Measurements from ENCODE around the gene NSUN4.
"Not testable (repeated sequence)": the region's sequence is repeated elsewhere in the genome, so short reads cannot be mapped to it uniquely, and the experiment has no call there.

The NSUN4 gene

GRCh38 chr1:46325285-46326076, 15.1 kb upstream of the NSUN4 start:
- not testable (repeated sequence) for DNase-seq, ATAC-seq

- not testable (repeated sequence) for DNase-seq, ATAC-seq
Measured at GRCh38 chr1:46328182-46328581, 12.4 kb upstream of the NSUN4 start.

- ATAC-seq, DNase-seq: not testable (repeated sequence)
Measured at GRCh38 chr1:46329807-46330206, 10.8 kb upstream of the NSUN4 start.

GRCh38 chr1:46330381-46330780, 10.2 kb upstream of the NSUN4 start:
- DNase-seq, ATAC-seq: not testable (repeated sequence)

- not testable (repeated sequence) for ATAC-seq, DNase-seq
Measured at GRCh38 chr1:46331786-46332540, 8.6 kb upstream of the NSUN4 start.

- peak; percentile 32 for ATAC-seq
Measured at GRCh38 chr1:46333300-46334029, 7.1 kb upstream of the NSUN4 start.

GRCh38 chr1:46334030-46334384, 6.6 kb upstream of the NSUN4 start:
- no peak for DNase-seq
- no peak for ATAC-seq

More at GRCh38 chr1:46333300-46334029, 7.1 kb upstream of the NSUN4 start:
- no peak for DNase-seq

- ATAC-seq = no peak
Measured at GRCh38 chr1:46335081-46335480, 5.5 kb upstream of the NSUN4 start.

GRCh38 chr1:46337409-46337808, 3.2 kb upstream of the NSUN4 start:
- DNase-seq, ATAC-seq: not testable (repeated sequence)

More at GRCh38 chr1:46335081-46335480, 5.5 kb upstream of the NSUN4 start:
- DNase-seq = no peak

GRCh38 chr1:46341222-46342083, 846 bp downstream of the NSUN4 start:
- ATAC-seq (no peak), DNase-seq (no peak)

- ATAC-seq = no peak
- peak; percentile 23 for DNase-seq
Measured at GRCh38 chr1:46342084-46342656, 1.6 kb downstream of the NSUN4 start.

GRCh38 chr1:46342677-46343350, 2.2 kb downstream of the NSUN4 start:
- no peak for ATAC-seq
- DNase-seq = no peak

- no peak for DNase-seq
- no peak for ATAC-seq
Measured at GRCh38 chr1:46343351-46343695, 2.7 kb downstream of the NSUN4 start.

GRCh38 chr1:46343705-46344104, 3.1 kb downstream of the NSUN4 start:
- no peak for DNase-seq
- ATAC-seq = no peak

- ATAC-seq = no peak
Measured at GRCh38 chr1:46344481-46344880, 3.9 kb downstream of the NSUN4 start.

GRCh38 chr1:46345281-46345680, 4.7 kb downstream of the NSUN4 start:
- DNase-seq (no peak), ATAC-seq (no peak)

More at GRCh38 chr1:46344481-46344880, 3.9 kb downstream of the NSUN4 start:
- no peak for DNase-seq

- ATAC-seq (no peak), DNase-seq (no peak)
Measured at GRCh38 chr1:46352363-46352762, 11.8 kb downstream of the NSUN4 start.

- DNase-seq, ATAC-seq: not testable (repeated sequence)
Measured at GRCh38 chr1:46355920-46356319, 15.3 kb downstream of the NSUN4 start.

- ATAC-seq = no peak
Measured at GRCh38 chr1:46362158-46362557, 21.6 kb downstream of the NSUN4 start.

GRCh38 chr1:46363121-46363520, 22.5 kb downstream of the NSUN4 start:
- ATAC-seq = no peak

More at GRCh38 chr1:46362158-46362557, 21.6 kb downstream of the NSUN4 start:
- no peak for DNase-seq

GRCh38 chr1:46364612-46365011, 24.0 kb downstream of the NSUN4 start:
- DNase-seq = no peak
- no peak for ATAC-seq

More at GRCh38 chr1:46363121-46363520, 22.5 kb downstream of the NSUN4 start:
- DNase-seq = no peak

Data from stimulated activated naive CD8-positive, alpha-beta T cell treated with anti-CD3 and anti-CD28 coated beads, Interleukin-15, Interleukin-2, amounts not matched to agents 100 U/mL and 50 U/mL, for 24 hours (primary cell).